ENCODE results near the gene CCDC171.
"Not testable (repeated sequence)": the region's sequence is repeated elsewhere in the genome, so short reads cannot be mapped to it uniquely, and the experiment has no call there.

- TF ChIP-seq, protein P1, sequence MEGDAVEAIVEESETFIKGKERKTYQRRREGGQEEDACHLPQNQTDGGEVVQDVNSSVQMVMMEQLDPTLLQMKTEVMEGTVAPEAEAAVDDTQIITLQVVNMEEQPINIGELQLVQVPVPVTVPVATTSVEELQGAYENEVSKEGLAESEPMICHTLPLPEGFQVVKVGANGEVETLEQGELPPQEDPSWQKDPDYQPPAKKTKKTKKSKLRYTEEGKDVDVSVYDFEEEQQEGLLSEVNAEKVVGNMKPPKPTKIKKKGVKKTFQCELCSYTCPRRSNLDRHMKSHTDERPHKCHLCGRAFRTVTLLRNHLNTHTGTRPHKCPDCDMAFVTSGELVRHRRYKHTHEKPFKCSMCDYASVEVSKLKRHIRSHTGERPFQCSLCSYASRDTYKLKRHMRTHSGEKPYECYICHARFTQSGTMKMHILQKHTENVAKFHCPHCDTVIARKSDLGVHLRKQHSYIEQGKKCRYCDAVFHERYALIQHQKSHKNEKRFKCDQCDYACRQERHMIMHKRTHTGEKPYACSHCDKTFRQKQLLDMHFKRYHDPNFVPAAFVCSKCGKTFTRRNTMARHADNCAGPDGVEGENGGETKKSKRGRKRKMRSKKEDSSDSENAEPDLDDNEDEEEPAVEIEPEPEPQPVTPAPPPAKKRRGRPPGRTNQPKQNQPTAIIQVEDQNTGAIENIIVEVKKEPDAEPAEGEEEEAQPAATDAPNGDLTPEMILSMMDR (IDR thresholded peaks at IDR 0.05; ENCODE audit: poor library complexity), result not testable (repeated sequence)
- TF ChIP-seq EZH2 (IDR thresholded peaks at IDR 0.05; ENCODE audit: borderline replicate concordance), result not testable (repeated sequence)
These were observed 257.5 kb downstream of the CCDC171 start for GRCh38 chr9:15810219-15810899.

Measured in hepatocyte (in vitro differentiated cells).